ENCODE data around the gene CBFB.
"Not testable (repeated sequence)": the region's sequence is repeated elsewhere in the genome, so short reads cannot be mapped to it uniquely, and the experiment has no call there.

The CBFB gene

DNA sequence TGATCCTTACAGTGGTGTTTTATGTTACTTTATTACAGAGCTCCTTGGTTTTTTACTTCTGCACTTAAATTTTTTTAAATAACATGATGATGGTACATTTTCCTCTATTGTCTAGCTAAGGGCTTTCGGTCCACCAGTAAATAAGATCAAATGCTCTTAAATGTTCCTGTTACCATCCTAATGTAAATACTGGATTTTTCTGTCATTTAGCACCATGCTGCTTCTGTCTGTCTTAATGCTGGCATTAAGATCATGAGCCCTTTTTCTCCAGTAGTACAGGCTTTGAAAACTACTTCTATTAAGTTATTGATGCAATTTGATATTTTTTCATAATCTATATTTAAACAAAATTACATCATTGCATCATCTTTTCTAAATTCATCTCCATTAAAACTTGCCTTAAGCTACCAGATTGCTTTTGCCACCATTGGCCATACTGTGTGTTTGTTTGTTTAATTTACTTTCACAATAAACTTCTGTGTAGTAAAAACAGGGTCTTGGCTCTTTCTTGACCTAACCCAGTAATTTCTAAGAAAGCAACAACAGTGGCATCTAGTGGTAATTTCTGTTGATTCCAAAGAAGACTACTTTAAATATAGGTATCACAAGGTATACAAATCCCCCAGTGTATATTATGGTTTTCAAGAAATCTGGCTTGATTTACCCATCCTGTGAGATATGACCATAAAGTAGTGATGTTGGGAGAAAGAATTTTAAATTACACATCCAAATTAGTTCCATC lies 71.8 kb downstream of the CBFB start:
- DNase-seq: no peak

- DNase-seq: peak in 1 of 2 experiments; percentile 43
Measured at GRCh38 chr16:67101311-67102082, 72.5 kb downstream of the CBFB start.

DNA sequence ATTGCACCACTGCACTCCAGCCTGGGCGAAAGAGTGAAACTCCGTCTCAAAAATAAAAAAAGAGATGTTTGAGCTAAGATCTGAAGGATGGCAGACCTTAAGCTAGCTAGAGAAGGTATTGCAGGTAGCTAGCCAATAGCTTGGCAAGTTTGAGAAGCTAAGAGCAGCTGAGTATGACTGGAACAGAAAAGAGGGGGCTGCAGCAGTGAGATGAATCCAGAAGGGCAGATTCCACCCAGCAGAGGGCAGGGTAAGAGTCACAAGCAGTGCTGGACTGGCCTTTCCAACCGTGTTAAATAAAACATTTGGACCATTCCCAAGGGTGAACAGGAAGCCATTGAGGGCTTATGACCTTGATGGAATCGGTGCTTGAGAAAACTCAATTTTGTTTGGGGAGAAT lies 75.1 kb downstream of the CBFB start:
- no peak for DNase-seq

- no peak for DNase-seq
Measured at GRCh38 chr16:67104845-67105244, 75.9 kb downstream of the CBFB start.

GRCh38 chr16:67105246-67105645 lies 76.3 kb downstream of the CBFB start:
- DNase-seq: no peak

DNA sequence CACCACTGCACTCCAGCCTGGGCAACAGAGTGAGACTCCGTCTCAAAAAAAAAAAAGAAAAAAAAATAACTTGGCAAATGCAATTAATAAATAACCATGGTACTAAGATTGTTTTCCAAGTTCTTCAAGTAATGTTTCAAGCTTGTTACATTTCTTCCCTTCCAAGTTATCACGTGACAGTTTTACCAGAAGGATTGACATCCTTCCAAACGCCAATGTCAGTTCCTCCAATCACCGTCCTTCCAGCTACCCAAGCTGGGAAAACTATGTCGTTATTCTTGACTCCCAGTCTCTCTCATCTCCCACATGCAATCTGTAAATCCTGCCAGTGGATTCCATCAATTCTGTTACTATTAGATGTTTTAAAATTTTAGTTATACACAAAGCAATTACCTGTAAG lies 76.9 kb downstream of the CBFB start:
- DNase-seq: no peak

- no peak for DNase-seq
Measured at GRCh38 chr16:67108489-67108888, 79.5 kb downstream of the CBFB start.

- DNase-seq: no peak
Measured at GRCh38 chr16:67108931-67109406, 80.0 kb downstream of the CBFB start.

DNA sequence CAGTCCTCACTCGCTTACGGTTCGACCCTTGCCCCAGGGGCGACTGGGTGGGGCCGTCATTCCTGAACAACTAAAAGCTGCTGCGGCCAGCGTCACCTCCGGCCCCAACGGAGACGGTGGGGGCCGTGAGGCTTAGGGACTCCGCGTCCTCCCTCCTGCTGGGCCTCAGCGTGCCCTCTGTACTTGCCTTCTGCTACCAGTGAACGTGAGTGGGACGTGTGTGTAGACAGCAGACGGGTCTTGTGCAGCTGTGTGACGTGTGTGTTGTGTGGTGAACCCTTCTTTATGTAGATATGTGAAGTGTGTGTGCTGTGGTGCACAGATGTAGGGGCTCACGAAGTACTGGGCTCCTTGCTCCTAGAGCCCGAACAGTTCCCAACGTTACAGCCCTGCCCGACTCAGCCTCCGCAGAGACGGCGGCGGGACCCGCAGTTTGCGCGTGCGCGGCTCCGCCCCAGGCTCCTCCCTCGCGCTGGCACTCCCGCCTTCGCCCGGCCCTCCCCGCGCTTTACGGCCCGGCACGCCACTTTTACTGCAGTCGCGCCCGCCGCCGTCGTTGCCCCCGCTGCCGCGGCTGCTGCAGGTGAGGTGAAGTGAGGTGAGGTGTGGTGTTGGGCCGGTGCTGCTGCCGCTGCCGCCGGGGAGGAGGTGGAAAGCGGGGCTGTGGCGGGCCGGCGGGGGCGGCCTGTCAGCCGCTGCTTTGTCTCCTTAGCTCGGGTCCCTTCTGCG lies 80.6 kb downstream of the CBFB start, which contains the start of gene PHAF1:
PHAF1 (plus strand) TSS at position 535 of the 729 bp plus-strand sequence. CDS start 235 bp downstream, outside the sequence.
- DNase-seq: peak; percentile 97 to 98

DNA sequence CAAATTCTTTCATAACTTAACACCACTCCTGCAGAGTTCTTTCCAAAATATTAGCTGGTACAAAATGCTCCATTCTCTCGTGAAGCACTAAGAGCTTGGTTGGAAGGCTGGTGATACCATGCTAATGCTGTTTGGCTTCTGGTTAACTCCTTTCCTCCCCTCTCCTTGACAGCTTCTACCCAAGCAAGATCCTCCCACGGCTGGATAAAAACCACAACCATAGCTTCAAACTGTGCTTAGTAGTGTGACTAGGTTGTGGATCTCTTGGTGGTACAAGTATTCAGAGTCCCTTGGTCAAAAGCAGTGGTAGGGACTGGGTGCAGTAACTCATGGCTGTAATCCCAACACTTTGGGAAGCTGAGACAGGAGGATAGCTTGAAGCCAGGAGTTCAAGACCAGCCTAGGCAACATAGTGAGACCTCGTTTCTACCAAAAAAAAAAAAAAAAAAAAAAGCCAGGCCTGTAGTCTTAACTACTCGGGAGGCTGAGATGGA lies 83.0 kb downstream of the CBFB start:
- DNase-seq: no peak

- no peak for DNase-seq
Measured at GRCh38 chr16:67112591-67113399, 83.8 kb downstream of the CBFB start.

GRCh38 chr16:67114793-67115192 lies 85.8 kb downstream of the CBFB start:
- no peak for DNase-seq

DNA sequence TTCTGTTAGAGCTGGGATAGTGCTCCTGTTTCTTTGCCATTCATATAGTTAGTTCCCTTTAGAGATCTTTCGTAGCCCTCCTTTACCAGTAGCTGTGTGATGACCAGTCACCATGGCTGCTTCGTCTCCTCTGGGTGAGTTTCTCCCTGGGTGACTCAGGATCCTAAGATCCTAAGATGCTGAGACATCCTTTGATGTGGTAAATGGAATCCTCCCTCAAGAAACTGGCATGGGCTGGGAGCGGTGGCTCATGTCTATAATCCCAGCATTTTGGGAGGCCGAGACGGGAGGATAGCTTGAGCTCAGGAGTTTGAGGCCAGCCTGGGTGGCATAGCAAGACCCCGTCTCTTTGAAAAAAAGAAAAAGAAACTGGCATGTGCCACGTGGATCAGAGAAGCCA lies 86.7 kb downstream of the CBFB start:
- DNase-seq: no peak

- no peak for DNase-seq
Measured at GRCh38 chr16:67116388-67117311, 87.7 kb downstream of the CBFB start.

DNA sequence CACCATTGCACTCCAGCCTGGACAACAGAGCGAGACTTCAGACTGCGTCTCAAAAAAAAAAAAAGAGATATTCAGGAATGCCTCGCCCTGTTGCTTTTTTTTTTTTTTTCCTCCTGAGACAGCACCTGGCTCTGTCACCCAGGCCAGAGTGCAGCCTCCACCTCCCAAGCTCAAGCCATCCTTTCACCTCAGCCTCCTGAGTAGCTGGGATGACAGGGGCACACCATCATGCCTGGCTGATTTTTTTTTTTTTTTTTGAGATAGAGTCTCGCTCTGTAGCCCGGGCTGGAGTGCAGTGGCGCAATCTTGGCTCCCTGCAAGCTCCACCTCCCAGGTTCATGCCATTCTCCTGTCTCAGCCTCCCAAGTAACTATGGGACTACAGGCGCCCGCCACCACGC lies 88.8 kb downstream of the CBFB start:
- DNase-seq: no peak

- DNase-seq: no peak
Measured at GRCh38 chr16:67120025-67120424, 91.1 kb downstream of the CBFB start.

- DNase-seq: not testable (repeated sequence)
Measured at GRCh38 chr16:67122799-67123198, 93.8 kb downstream of the CBFB start.

- DNase-seq: no peak
Measured at GRCh38 chr16:67128417-67128816, 99.5 kb downstream of the CBFB start.

DNA sequence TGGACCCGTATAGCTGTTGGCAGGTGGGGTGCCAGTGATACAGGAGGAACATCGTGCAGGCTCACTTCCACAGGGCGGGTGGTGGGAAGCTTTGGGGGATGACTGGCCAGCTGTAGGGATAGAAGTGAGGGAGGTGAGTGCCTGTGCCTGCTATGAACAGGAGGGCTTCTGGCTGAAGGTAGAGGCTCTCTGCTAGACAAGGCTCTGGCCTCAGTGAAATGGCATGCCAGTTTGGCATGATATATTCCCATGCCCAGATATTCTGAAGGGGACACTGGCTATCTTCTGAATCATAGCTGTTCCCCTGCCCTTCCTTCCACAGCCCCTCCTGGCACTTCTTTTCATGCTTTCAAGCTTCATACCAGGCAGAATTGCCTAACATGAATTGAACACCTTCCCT lies 99.9 kb downstream of the CBFB start:
- no peak for DNase-seq

GRCh38 chr16:67129422-67129821 lies 100.5 kb downstream of the CBFB start:
- no peak for DNase-seq

DNA sequence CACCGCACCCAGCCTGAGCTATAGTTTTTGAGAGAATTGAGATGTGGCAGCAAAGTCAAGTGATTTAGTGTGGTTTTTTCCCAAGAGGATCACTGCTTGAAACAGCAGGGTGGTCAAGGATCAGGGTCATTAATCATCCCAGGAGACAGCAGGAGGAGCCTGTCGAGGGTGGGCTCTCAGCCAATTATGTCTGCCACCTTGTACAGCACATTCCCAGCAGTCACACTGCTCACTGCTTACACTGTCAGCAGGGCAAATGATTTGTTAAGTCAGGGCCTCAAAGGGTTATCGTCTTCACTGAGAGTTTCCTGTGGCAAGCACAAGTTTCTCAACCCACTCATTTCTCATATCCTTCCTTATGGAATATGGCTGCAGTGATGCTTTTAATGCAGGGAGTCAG lies 108.7 kb downstream of the CBFB start:
- no peak for DNase-seq
